Stimulated activated CD8-positive, alpha-beta memory T cell treated with anti-CD3 and anti-CD28 coated beads, Interleukin-2, amount 100 ng/mL, for 1 hour (primary cell): ENCODE results near the gene SLC16A12.
"Not testable (repeated sequence)": the region's sequence is repeated elsewhere in the genome, so short reads cannot be mapped to it uniquely, and the experiment has no call there.

ENCODE experiments used
- DNase-seq, 2 donors: peaks; one replicate each; pipeline ENCODE4 v3.0.0-alpha.2; 2020; ENCODE audit warnings: low read depth in 2 of 2

The SLC16A12 gene

DNA sequence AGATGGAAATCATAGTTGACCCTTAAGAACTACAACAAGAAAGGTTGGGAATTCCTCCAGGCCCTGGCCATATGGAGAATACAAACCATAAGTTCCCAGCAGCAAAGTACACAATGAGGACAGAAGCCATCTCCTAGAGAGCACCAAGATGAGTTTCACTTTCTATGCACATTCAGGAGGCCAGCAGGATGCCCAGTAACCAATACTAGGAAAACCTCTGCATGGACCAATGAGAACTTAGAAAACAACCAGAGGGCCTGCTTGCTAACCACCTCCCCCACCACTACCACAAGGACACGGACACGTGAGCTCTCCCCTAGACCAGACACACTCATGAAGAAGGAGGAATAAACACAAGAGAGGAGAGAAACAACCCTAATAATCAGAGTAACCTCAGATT is 64.8 kb downstream of the SLC16A12 start:
- DNase-seq = no peak

DNA sequence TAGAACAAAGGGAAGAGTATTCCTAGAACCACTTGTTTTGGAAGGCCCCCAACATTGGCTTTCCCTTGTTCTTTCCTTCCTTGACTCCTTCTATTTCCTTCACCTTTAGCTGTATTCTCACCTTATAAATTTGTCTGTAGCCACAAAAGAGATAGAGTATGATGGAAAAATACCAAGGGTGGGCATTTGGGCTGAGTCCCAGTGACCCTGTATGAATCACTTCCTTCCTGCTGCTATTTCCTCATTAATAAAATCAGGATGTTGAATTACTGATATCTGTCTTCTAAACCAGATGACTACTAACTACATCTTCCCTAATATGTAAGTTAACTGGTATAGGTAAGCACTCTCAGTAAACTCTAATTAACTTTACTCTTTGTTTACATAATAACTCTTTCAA is 65.9 kb downstream of the SLC16A12 start:
- no peak for DNase-seq

DNA sequence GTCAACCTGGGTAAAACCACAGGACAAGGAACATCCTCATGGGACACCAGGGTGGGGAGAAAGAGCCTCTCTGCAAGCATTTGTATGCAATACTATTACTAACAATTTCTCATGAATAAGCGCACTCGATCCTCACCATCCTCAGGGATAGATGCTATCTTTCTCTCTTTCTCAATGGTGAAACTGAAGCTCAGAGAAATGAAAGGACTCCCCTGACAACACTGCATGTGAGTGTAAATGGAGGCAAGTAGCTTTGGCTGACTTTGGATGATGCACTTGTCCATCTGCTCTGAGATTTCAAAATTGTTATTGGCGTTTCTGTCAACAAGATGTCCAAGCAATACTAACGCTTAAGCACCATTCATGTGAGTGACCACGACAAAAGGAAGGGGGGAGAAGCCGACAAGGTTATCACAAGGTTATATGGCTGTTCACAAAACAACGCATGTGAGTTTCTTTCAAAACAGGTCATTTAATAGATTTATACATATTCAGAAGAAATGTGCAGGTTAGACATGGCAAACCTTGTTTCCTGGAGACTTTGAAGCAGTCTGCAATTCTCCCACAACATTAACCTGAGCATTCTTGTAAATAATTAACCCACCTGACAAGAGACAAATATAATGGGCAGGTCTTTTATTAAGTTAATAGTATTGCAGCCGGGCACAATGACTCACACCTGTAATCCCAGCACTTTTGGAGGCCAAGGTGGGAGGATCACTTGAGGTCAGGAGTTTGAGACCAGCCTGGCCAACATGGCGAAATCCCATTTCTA is 67.0 kb downstream of the SLC16A12 start:
- DNase-seq = no peak

- no peak for DNase-seq
Measured at GRCh38 chr10:89466599-89467035, 68.8 kb downstream of the SLC16A12 start.

DNA sequence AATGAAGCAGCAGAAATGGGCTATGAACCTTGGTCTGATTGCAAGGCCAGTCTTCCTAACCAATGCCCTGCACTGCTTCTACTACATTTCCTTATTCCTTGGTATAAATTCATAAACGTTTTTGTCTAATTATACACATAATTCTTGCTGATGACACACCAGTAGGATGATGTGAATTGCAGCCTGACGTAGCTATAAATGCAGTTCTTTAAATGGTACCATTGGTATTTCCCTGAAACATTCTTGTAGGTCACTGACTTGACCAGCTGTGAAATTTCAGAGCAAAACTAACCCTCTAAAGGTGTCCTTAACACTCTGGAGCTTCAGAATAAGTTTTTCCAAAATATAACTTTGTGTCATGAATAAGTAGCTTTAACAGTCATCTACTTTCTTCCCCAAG is 70.2 kb downstream of the SLC16A12 start:
- no peak for DNase-seq

GRCh38 chr10:89463846-89464537 is 71.4 kb downstream of the SLC16A12 start:
- DNase-seq = no peak

GRCh38 chr10:89458784-89459183 is 76.6 kb downstream of the SLC16A12 start:
- DNase-seq = no peak

DNA sequence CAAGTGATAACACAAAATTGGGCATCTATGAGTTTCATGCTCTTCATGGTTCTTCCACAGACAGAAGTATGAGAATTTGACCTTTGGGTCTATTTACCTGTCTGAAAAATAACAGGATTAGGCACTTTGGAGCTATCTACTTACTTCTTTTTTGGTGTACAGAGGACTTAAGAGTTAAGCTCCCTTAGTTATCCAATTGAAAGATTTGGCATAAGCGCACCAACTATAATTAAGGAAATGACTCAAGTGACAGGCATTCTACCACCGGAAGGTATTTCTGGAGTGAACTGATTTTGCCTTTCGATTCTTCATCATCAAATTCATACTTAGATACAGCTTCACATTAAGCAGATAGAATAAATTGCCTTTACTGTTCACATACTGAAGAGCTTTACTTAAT is 77.1 kb downstream of the SLC16A12 start:
- DNase-seq = no peak

DNA sequence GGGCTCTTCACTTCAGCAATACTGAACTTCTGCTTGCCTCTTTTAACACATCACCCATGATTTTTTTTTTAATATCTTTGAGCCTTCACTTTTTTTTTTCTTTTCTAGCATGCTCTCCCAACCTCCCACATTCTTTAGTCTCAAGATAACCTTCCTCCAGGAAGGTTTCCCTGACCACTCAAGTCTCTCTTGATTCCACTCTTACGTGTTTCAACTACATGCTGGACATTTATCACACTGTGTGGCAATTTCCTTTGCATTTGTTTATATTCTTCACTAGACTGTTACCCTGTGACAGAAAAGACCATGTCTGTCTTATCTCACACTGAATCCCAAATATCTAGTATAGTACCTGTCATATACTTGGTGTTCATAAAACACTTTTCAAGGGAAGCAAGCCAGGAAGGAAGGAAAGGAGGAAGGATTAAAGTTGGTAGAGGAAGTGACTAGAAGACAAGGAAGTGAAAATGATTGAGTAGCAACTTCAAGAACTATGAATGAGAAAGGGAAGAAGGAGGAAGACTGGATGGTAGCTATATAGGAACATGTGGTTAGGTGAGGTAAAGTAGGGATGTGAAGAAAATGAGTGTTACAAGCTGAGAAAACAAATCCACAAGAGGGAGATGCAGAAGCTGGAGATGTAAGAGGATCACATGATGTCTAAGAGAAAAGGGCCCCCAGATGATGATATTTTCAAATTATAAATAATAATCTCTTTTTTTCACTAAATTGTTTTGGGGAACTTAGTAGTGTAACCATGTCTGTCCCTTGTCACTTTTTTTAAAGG is 80.6 kb downstream of the SLC16A12 start:
- DNase-seq = no peak

DNA sequence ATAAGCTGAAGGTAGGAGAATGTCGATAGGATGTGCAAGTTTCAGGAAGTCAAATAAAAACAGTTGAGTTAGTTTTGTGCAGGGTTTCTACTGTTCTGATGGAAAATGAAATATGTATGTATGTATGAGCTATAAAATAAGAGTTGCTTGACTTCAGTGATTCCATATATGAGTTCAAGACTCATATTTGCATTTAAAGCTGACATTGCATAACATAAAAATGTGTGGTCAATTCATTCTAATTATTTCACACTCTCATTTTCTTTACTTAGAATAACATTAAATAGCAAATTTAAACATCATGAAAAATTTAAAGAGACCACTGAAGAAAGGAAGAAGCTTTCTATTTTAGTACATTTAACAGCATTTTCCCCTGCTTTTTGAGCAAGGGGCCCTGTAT is 83.2 kb downstream of the SLC16A12 start:
- DNase-seq = no peak

- no peak for DNase-seq
Measured at GRCh38 chr10:89450901-89451300, 84.5 kb downstream of the SLC16A12 start.

DNA sequence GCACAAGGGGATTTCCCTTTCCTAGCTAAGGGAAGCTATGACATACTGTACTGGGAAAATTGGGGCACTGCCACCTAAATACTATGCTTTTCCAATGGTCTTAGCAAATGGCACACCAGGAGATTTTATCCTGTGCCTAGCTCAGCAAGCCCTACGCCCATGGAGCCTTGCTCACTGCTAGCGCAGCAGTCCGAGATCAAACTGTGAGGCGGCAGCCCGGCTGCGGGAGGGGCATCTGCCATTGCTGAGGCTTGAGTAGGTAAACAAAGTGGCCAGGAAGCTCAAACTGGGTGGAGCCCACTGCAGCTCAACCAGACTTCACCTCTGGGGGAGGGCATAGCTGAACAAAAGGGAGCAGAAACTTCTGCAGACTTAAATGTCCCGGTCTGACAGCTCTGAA is 90.6 kb downstream of the SLC16A12 start:
- not testable (repeated sequence) for DNase-seq

- DNase-seq = no peak
Measured at GRCh38 chr10:89442289-89442688, 93.1 kb downstream of the SLC16A12 start.

- no peak for DNase-seq
Measured at GRCh38 chr10:89440226-89441009, 95.0 kb downstream of the SLC16A12 start.

- no peak for DNase-seq
Measured at GRCh38 chr10:89438525-89438924, 96.9 kb downstream of the SLC16A12 start.

- DNase-seq = no peak
Measured at GRCh38 chr10:89431977-89432376, 103.4 kb downstream of the SLC16A12 start.

- no peak for DNase-seq
Measured at GRCh38 chr10:89428877-89429276, 106.5 kb downstream of the SLC16A12 start.

- no peak for DNase-seq
Measured at GRCh38 chr10:89427629-89428028, 107.8 kb downstream of the SLC16A12 start.

DNA sequence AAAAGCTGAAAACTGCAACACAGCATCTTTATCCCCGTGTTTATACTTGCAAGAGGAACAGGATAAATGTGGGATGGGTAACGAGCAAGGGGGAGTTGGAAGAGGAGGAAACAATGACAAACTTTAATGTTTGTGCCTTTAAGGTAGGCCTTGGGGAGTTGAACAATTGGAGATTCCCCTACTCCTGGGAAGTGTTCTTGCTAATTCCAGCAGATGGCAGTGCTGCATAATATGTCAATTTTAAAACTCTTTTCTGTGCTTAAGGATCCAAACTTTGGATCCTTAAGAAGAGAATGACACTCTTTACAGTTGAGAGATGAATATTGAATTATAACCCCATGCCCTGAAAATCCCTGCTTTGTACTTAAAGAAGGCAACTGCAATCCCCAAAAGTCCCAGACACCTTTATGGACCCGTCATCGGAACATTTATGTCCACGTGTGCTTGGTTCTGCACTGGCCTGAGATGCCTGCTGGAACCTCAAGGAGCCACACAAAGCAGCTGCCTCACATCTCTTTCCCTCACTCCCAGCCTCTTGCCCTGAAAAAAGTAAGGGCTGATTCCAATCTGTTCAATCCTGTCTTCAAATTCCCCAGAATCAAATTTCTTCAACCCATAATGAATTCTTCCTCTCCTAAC is 109.0 kb downstream of the SLC16A12 start:
- DNase-seq = no peak

DNA sequence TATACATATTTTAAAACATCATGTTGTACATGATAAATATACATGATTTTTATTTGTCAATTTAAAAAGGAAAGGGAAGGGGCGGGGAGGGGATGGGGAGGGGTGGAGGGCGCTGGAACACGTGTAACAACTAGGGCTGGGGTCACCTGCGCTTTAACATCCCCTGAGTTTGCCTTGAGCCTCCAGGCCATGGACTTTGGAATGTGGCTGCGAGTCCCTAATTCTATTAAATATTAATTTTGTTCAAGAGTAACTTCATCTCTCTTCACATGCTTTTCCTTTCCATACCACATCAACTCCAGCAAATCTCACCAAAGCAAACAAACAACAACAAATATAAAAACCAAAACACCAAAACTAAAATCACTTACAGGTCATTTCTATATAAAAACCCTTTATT is 110.4 kb downstream of the SLC16A12 start:
- no peak for DNase-seq

DNA sequence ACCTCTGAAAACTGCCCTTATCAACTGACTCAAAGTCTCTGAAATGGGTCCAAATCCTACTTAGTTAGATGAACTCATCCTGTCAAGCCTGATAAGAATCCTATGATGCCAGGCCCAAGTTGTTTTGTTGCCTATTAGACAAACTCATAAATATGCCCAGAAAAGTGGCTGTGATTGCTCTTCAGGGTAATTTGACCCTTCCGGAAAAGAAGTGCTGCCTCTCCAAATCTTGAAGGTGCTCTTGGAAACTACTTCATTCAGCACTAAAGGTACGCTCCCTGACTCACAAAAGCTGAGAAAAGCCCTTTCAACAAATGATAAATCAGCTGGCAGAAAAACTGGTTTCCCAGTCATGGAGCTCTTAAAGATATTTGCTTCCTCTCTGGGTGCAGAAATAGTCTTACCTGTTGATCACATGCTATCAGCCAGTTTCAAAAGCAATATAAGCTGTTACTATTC is 114.3 kb downstream of the SLC16A12 start:
- DNase-seq = no peak
